Stromal cell of bone marrow (primary cell): ENCODE results near the gene COX7A2L.
"Not testable (repeated sequence)": the region's sequence is repeated elsewhere in the genome, so short reads cannot be mapped to it uniquely, and the experiment has no call there.

Experiments
- DNase-seq: peaks from one replicate; pipeline ENCODE4 v3.0.0-alpha.2; 2012; ENCODE audit warnings: low read depth

COX7A2L gene

DNA sequence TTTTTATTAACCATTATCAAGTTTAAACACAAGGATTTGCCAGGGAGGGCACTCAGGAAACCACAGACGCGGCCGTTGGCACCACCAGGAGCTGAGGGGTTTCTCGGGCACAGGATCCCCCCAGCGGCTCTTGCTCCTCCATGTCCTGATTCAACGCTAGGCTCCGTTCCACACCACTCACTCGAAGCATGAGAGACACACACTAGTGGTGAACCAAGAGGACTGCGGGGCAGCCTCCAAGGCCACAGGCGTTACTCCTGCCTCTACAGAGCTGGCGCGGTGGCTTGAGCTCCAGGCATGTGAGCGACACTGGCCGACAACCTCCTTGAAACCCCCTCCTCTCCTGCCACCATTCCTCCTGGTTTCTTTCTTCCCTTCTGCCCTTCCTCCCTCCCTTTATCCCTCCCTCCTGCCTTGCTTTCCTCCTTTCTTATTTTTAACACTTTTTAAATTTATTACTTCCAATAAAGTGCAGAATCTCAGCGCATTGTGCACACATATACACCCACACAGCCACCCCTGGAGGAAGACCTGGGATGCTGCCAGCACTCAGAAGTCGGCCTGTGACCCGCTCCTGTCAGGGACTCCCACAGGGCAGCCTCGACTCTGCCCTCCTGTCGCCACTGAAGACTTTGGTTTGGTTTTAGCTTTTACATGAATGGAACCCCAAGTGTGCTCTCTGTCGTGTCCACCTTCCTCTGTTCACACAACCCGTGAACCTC is 21.7 kb downstream of the COX7A2L start:
- no peak for DNase-seq

- no peak for DNase-seq
Measured at GRCh38 chr2:42338567-42339190, 22.3 kb downstream of the COX7A2L start.

GRCh38 chr2:42337846-42338566 is 23.0 kb downstream of the COX7A2L start:
- no peak for DNase-seq

DNA sequence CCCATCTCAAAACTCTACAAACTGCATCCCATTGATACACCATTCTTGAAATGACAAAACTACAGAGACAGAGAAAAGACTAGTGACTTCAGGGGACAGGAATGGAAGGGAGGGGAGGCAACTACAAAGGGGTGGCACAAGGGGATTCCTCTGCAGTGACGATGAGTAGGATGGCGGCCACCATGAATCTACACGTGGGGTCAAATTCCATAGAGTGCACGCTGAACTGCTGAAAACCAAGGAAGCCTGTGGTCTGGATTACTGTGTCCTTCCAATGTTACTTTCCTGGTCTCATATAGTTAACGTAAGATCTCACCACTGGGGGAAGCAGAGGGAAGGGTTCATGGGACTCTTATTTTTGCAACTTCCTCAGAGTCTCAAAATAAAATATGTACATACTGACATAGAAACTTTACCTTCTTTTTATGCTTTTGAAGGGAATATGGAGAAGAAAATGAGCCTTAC is 23.6 kb downstream of the COX7A2L start:
- DNase-seq, result no peak

DNA sequence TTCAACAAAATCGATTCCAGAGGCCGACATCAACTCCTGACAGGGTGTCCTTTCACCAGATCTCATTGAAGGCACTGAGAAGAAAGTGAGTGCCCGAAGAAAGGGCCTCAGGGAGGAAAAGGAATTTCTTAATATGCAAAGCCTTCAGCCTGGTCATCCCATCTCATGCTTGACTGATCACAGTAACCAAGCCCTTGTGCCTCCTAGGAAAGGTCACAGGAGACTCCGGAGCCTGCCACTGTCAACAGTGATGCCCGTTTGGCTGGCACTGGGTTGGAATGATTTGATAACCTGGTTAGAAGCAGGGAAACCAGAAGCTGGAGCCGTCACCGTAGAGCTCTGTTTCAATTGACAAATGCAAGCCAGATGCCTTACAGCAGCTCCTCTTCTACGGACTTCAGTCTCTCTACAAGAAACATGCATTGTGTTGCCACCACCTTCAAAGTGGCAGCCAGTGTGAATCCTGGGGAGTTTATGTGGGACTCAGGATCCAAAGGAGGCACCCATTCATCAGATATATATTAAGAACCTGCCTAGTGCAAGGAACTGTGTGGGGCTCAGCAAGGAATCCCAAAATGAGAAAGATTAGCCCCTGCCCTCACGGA is 24.6 kb downstream of the COX7A2L start:
- no peak for DNase-seq

GRCh38 chr2:42335514-42336104 is 25.4 kb downstream of the COX7A2L start:
- no peak for DNase-seq

GRCh38 chr2:42334865-42335264 is 26.2 kb downstream of the COX7A2L start:
- not testable (repeated sequence) for DNase-seq

GRCh38 chr2:42334220-42334619 is 26.8 kb downstream of the COX7A2L start:
- DNase-seq, result no peak

DNA sequence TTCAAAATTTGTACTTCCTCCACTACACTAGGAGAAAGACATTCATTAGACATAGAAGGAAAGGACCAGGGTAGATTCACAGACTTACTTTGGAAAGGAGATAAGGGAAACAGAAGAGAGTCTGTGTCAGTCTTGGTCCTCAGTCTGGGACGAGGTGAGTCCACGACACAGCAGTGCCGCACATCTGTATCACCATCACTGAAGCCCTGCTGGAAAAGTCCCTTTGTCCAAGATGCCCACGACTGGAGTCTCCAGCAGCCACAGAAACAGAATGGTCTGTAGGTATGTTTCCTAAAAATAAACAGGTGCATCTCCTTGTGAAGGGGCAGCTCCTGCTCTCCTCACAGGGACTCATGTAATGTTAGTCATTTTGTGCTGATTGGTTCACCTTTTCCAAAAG is 27.4 kb downstream of the COX7A2L start:
- no peak for DNase-seq

GRCh38 chr2:42332575-42332974 is 28.4 kb downstream of the COX7A2L start:
- DNase-seq, result no peak

DNA sequence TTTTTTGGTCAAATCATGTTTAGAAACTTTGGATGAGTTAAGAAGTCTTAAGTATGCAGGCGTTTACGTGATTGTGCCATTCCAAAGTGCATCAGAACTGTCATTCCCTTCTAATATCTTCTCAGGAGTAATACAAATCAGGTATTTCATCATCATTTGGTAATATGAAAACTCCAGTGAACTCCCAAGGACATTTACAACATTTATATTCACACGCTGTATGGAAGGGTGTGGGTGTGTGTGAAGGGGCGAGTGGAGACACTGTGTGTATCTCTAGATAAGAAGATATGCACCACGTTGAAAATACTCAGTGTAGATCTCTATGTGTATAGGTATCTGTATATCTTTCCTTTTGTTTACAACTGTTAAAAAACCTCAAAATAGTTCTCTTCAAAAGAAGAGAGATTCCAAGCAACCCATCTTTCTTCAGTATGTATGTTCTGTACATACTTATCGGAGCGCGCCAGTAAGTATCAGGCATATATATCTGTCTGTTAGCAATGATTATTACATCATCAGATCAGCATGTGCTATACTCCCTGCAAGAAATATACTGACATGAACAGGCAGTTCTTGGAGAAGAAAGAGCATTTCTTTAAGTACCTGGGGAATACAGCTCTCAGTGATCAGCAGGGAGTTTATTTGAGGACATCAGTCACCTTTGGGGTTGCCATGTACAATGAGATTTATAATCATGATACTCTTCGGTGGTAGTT is 29.3 kb downstream of the COX7A2L start:
- DNase-seq, result no peak

- no peak for DNase-seq
Measured at GRCh38 chr2:42329736-42330135, 31.3 kb downstream of the COX7A2L start.

DNA sequence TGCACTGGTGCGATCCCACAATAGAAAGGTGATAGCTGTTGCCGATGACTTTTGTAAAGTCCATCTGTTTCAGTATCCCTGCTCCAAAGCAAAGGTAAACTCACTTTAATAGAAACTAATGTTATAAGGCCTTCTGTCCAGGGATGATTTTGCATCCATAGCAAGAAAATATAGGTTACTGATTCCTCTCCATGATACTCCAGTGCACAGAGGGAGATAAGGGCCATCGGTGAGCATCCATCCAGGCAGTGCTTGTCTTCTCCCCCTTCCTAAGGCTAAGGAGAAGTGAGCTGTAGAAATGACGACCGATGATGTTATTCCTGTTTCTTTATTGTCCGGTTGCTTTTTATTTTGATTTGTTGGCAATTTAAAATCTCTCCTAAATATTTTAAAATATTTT is 32.1 kb downstream of the COX7A2L start:
- DNase-seq, result no peak

DNA sequence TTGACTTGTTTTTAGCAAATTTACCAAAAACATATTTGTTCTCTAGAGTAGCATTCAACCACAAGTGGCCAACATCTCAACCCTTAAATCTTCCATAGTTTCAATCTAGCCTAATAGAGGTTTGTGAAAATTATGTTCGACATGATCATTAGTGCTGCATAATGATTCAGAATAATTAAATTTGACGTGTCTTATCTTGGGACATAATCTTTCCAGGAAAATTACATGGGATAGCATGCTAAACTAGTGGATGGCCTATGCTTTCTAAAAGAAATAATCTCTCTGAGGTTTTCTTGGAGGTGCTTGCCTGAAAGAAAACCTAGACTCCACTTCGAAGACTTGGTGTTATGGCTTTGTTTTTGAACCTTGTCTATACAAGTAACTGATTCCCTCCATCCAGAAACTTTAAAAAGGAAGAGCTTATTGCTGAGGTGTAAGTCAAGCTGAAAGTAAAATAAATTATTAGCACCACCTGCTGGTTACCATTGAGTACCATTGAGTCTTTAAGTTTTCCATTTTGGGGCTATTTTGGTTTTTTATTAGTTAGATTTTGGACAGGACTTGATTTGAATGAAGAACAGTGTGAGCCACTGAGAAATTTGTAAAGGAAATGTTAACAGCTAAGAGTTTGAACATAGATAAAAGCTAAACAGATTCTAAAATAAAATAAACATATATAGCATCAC is 32.7 kb downstream of the COX7A2L start:
- peak; percentile 17 for DNase-seq

- DNase-seq, result no peak
Measured at GRCh38 chr2:42327125-42327524, 33.9 kb downstream of the COX7A2L start.

GRCh38 chr2:42325609-42326008 is 35.4 kb downstream of the COX7A2L start:
- no peak for DNase-seq

DNA sequence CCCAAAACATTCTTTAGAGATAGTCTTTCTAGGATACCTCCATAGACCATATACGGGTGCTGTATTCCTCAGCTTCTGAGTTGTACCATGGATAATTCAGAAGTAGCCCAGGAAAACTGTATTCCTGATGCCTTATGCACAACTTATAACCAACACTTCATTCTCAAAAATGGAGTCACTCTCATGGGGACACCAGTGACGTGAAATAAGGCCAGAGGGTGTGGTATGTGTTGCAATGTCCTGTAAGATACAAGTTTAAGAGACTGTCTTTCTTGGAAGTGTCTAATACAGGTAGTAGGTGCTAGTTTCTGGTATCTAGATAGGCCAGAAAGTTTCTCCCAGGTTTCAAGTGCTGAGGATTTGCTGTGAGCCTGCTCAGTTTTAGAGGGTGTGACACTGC is 36.1 kb downstream of the COX7A2L start:
- no peak for DNase-seq

DNA sequence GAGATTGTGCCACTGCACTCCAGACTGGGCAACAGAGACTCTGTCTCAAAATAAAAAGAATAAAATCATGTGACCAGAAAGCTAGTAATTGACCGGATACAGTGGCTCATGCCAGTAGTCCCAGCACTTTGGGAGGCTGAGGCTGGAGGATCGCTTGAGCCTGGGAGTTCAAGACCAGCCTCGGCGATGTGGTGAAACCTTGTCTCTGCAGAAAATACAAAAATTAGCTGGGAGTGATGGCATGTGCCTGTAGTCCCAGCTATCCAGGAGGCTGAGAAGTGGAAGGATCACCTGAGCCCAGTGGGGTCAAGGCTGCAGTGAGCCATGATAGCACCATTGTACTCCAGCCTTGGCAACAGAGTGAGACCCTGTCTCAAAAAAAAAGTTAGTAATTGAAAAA is 36.8 kb downstream of the COX7A2L start:
- no peak for DNase-seq

GRCh38 chr2:42321452-42322064 is 39.5 kb downstream of the COX7A2L start:
- DNase-seq, result no peak

DNA sequence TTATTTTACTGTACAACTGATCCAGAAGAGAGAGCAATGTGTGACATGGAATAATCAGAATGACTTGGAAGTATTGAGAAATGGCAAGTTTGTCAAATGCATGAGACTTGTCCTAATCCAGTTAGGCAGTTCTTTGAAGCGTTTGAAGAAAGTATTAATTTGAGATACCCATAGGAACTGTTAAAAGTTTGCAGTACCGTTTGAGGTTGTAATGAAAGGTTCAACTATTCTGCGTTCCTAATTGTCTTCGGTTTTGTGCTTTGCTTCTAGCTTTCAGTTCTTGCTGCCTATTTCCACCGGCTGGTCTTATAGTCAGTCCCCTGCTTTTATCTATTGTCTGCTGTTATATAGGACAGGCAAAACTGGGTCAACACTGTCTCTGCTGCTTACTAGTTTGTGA is 41.8 kb downstream of the COX7A2L start:
- DNase-seq, result no peak

GRCh38 chr2:42317945-42318344 is 43.1 kb downstream of the COX7A2L start:
- no peak for DNase-seq
